Type B pancreatic cell (in vitro differentiated cells): ENCODE measurements around the gene PRR5L. TPM values are rescaled to one million over a fixed set of nuclear protein-coding genes. Genes with fewer than 3 reads are reported as not detected.

Experiments
- DNase-seq: peaks from one replicate; pipeline ENCODE4 v3.0.0; 2021; ENCODE audit warnings: mixed read lengths; ENCODE audit not compliant: unreplicated experiment; ENCODE audit errors: extremely low spot score
- H3K27ac Mint-ChIP-seq: 2 replicates; pipeline ENCODE4 v1.8.0; 2021; ENCODE audit warnings: mild to moderate bottlenecking, mixed read lengths
- H3K27me3 Mint-ChIP-seq: 2 replicates; pipeline ENCODE4 v1.8.0; 2021; ENCODE audit warnings: mixed read lengths
- H3K36me3 Mint-ChIP-seq: 2 replicates; pipeline ENCODE4 v1.8.0; 2021; ENCODE audit warnings: mixed read lengths
- H3K4me1 Mint-ChIP-seq: one replicate; pipeline ENCODE4 v1.8.0; 2021; ENCODE audit warnings: mixed read lengths; ENCODE audit not compliant: unreplicated experiment
- H3K4me3 Mint-ChIP-seq: 2 replicates; pipeline ENCODE4 v1.8.0; 2021; ENCODE audit warnings: mild to moderate bottlenecking, mixed read lengths
- H3K9me3 Mint-ChIP-seq: 2 replicates; pipeline ENCODE4 v1.8.0; 2021; ENCODE audit warnings: mixed read lengths
- CTCF ChIP-seq: fragments of 200-600 bp; sonication (generic); conservative IDR thresholded peaks from 2 replicates; pipeline ENCODE4 v1.5.0; 2021; ENCODE audit warnings: antibody characterized with exemption, mild to moderate bottlenecking
- total RNA-seq: library from RNA; stranded (reverse); gene quantifications from 2 replicates; pipeline ENCODE4 v1.2.1, GENCODE V29; 2021; ENCODE audit warnings: low replicate concordance

PRR5L gene
- total RNA-seq, 1 donor from 2014 or later: 11.0 TPM

GRCh38 chr11:36352922-36353321 lies 56.8 kb downstream of the PRR5L start:
- H3K9me3 Mint-ChIP-seq: no peaks in the 10 kb centered on the region
- no peak for TF ChIP-seq CTCF
- no peak for DNase-seq
- peaks cover 14% of the 10 kb centered on the region for H3K27me3 Mint-ChIP-seq
- H3K4me3 Mint-ChIP-seq: no peak overlapping the region
- H3K27ac Mint-ChIP-seq: no peak overlapping the region
- H3K36me3 Mint-ChIP-seq: no peaks in the 10 kb centered on the region
- peaks cover 6% of the 10 kb centered on the region for H3K4me1 Mint-ChIP-seq

- Mint-ChIP-seq H3K36me3 (no peaks in the 10 kb centered on the region), H3K27me3 (peaks cover 14% of the 10 kb centered on the region), H3K4me3 (no peak overlapping the region), H3K27ac (no peak overlapping the region), H3K4me1 (peaks cover 6% of the 10 kb centered on the region), H3K9me3 (no peaks in the 10 kb centered on the region)
- TF ChIP-seq CTCF: no peak
- no peak for DNase-seq
These were observed 58.3 kb downstream of the PRR5L start for GRCh38 chr11:36354221-36355003.

GRCh38 chr11:36356201-36356600 lies 60.1 kb downstream of the PRR5L start:
- no peak overlapping the region for H3K4me3 Mint-ChIP-seq
- H3K36me3 Mint-ChIP-seq: no peaks in the 10 kb centered on the region
- H3K9me3 Mint-ChIP-seq: no peaks in the 10 kb centered on the region
- H3K4me1 Mint-ChIP-seq: peaks cover 8% of the 10 kb centered on the region
- DNase-seq: no peak
- no peak for TF ChIP-seq CTCF
- H3K27me3 Mint-ChIP-seq: peaks cover 14% of the 10 kb centered on the region
- no peak overlapping the region for H3K27ac Mint-ChIP-seq

- Mint-ChIP-seq H3K9me3 (no peaks in the 10 kb centered on the region), H3K4me3 (no peak overlapping the region), H3K27me3 (peaks cover 18% of the 10 kb centered on the region), H3K4me1 (peaks cover 20% of the 10 kb centered on the region), H3K27ac (no peak overlapping the region), H3K36me3 (no peaks in the 10 kb centered on the region)
- TF ChIP-seq CTCF: no peak
- no peak for DNase-seq
These were observed 61.7 kb downstream of the PRR5L start for GRCh38 chr11:36357831-36358230.

GRCh38 chr11:36358436-36358835 lies 62.3 kb downstream of the PRR5L start:
- H3K4me3 Mint-ChIP-seq: no peak overlapping the region
- H3K36me3 Mint-ChIP-seq: no peaks in the 10 kb centered on the region
- H3K27me3 Mint-ChIP-seq: peaks cover 14% of the 10 kb centered on the region
- DNase-seq: no peak
- TF ChIP-seq CTCF: no peak
- H3K27ac Mint-ChIP-seq: no peak overlapping the region
- peaks cover 26% of the 10 kb centered on the region for H3K4me1 Mint-ChIP-seq
- no peaks in the 10 kb centered on the region for H3K9me3 Mint-ChIP-seq
